WTC11 (cell line): ENCODE results near the gene MCF2L. TPM values are rescaled to one million over a fixed set of nuclear protein-coding genes. Genes with fewer than 3 reads are reported as not detected.

ENCODE experiments used
- ATAC-seq: fragments of 200-7000 bp; cut with Tn5 transposase; 2 replicates; pipeline ENCODE4 v1.10.0; 2021; ENCODE audit warnings: mild to moderate bottlenecking, moderate library complexity
- Bru-seq: library from RNA; stranded (reverse); fragments of 400-500 nt; gene quantifications from one replicate; lab custom pipeline; 2021; lab: Mats Ljungman, UMichigan
- CTCF ChIA-PET: fragments of 300-600 bp; sonication (Branson Sonifier 250); formaldehyde crosslinking; loops from one replicate; lab custom pipeline; 2021; ENCODE audit warnings: antibody characterized with exemption; lab: Charles Lee
- POLR2A ChIA-PET: fragments of 350-600 bp; sonication (Branson Sonifier 250); formaldehyde crosslinking; loops from one replicate; lab custom pipeline; 2021; ENCODE audit warnings: antibody characterized with exemption; lab: Charles Lee
- DNase-seq: peaks from one replicate; pipeline ENCODE4 v3.0.0; 2021; ENCODE audit warnings: low spot score
- H3K27ac Mint-ChIP-seq: 2 replicates; pipeline ENCODE4 v1.8.0; 2021; ENCODE audit warnings: mixed read lengths
- H3K27me3 Mint-ChIP-seq: 2 replicates; pipeline ENCODE4 v1.8.0; 2021; ENCODE audit warnings: low read depth, mild to moderate bottlenecking, moderate library complexity, mixed read lengths
- H3K36me3 Mint-ChIP-seq: 2 replicates; pipeline ENCODE4 v1.8.0; 2021; ENCODE audit warnings: mixed read lengths
- H3K4me1 Mint-ChIP-seq: 2 replicates; pipeline ENCODE4 v1.8.0; 2022; ENCODE audit warnings: mixed read lengths
- H3K4me3 Mint-ChIP-seq: 2 replicates; pipeline ENCODE4 v1.8.0; 2021; ENCODE audit warnings: mild to moderate bottlenecking, moderate library complexity, mixed read lengths
- H3K9me3 Mint-ChIP-seq: 2 replicates; pipeline ENCODE4 v1.8.0; 2021; ENCODE audit warnings: mixed read lengths
- ARID4B ChIP-seq: sonication (generic); formaldehyde crosslinking; IDR thresholded peaks from 2 replicates; pipeline ENCODE4 v1.8.0; 2023; ENCODE audit warnings: missing genetic modification reagents, mild to moderate bottlenecking, borderline replicate concordance
- ATF1 ChIP-seq: sonication (generic); formaldehyde crosslinking; IDR thresholded peaks from 2 replicates; pipeline ENCODE4 v1.8.1; 2023; ENCODE audit warnings: mild to moderate bottlenecking, moderate library complexity, missing genetic modification reagents
- ATF6 ChIP-seq: sonication (generic); formaldehyde crosslinking; IDR thresholded peaks from 2 replicates; pipeline ENCODE4 v1.8.1; 2023; ENCODE audit warnings: mild to moderate bottlenecking, missing genetic modification reagents
- CBFB ChIP-seq: sonication (generic); formaldehyde crosslinking; IDR thresholded peaks from 2 replicates; pipeline ENCODE4 v1.8.1; 2022; ENCODE audit warnings: mild to moderate bottlenecking, low read depth, missing genetic modification reagents
- CREM ChIP-seq: sonication (generic); formaldehyde crosslinking; IDR thresholded peaks from 2 replicates; pipeline ENCODE4 v1.8.1; 2022; ENCODE audit warnings: mild to moderate bottlenecking, missing genetic modification reagents, moderate library complexity
- ERG ChIP-seq: fragments of 250-450 bp; sonication (Bioruptor Pico); IDR thresholded peaks from 2 replicates; pipeline ENCODE4 v1.8.0; 2021; ENCODE audit warnings: mild to moderate bottlenecking
- ESRRA ChIP-seq: sonication (generic); formaldehyde crosslinking; IDR thresholded peaks from 2 replicates; pipeline ENCODE4 v1.8.1; 2022; ENCODE audit warnings: mild to moderate bottlenecking, missing genetic modification reagents, borderline replicate concordance
- GRHL2 ChIP-seq: fragments of 250-450 bp; sonication (Bioruptor Pico); IDR thresholded peaks from 2 replicates; pipeline ENCODE4 v1.8.0; 2022; ENCODE audit warnings: mild to moderate bottlenecking, moderate library complexity; ENCODE audit not compliant: insufficient replicate concordance, severe bottlenecking
- GTF2I ChIP-seq: fragments of 250-450 bp; sonication (Bioruptor Pico); conservative IDR thresholded peaks from 2 replicates; pipeline ENCODE4 v1.4.0; 2021; ENCODE audit warnings: mild to moderate bottlenecking
- JAZF1 ChIP-seq: fragments of 250-450 bp; sonication (Bioruptor Pico); IDR thresholded peaks from 2 replicates; pipeline ENCODE4 v1.9.0; 2021; ENCODE audit warnings: moderate library complexity, mild to moderate bottlenecking, inconsistent platforms
- KAT7 ChIP-seq: sonication (generic); formaldehyde crosslinking; IDR thresholded peaks from 2 replicates; pipeline ENCODE4 v1.8.1; 2023; ENCODE audit warnings: missing genetic modification reagents, mild to moderate bottlenecking, borderline replicate concordance
- ZNF138 ChIP-seq: sonication (generic); formaldehyde crosslinking; conservative IDR thresholded peaks from 2 replicates; pipeline ENCODE4 v1.8.1; 2022; ENCODE audit warnings: mild to moderate bottlenecking, moderate library complexity, missing genetic modification reagents
- ZNF671 ChIP-seq: fragments of 250-450 bp; sonication (Bioruptor Pico); IDR thresholded peaks from 2 replicates; pipeline ENCODE4 v1.8.0; 2021; ENCODE audit warnings: mild to moderate bottlenecking
- long read RNA-seq, 3 experiments: library from RNA in 1 of 3; library from capped mRNA in 1 of 3; library from polyadenylated mRNA in 1 of 3; unstranded in 2 of 3; stranded (forward) in 1 of 3; transcript quantifications; one replicate each; pipeline ENCODE4 v2.0.0, GENCODE V29; 2021
- total RNA-seq: library from RNA; stranded (reverse); gene quantifications from 3 replicates; pipeline ENCODE4 v1.2.3, GENCODE V29; 2021
- TF ChIP-seq, protein P1 (sequence below): sonication (generic); formaldehyde crosslinking; IDR thresholded peaks from 2 replicates; pipeline ENCODE4 v1.8.1; 2023; ENCODE audit warnings: mild to moderate bottlenecking, moderate library complexity, missing genetic modification reagents
- TF ChIP-seq, protein P2 (sequence below): sonication (generic); formaldehyde crosslinking; IDR thresholded peaks from 2 replicates; pipeline ENCODE4 v1.8.1; 2023; ENCODE audit warnings: mild to moderate bottlenecking, missing genetic modification reagents, moderate library complexity
- TF ChIP-seq, protein P3 (sequence below): sonication (generic); formaldehyde crosslinking; IDR thresholded peaks from 2 replicates; pipeline ENCODE4 v1.8.0; 2022; ENCODE audit warnings: mild to moderate bottlenecking, missing genetic modification reagents

The MCF2L gene, protein sequence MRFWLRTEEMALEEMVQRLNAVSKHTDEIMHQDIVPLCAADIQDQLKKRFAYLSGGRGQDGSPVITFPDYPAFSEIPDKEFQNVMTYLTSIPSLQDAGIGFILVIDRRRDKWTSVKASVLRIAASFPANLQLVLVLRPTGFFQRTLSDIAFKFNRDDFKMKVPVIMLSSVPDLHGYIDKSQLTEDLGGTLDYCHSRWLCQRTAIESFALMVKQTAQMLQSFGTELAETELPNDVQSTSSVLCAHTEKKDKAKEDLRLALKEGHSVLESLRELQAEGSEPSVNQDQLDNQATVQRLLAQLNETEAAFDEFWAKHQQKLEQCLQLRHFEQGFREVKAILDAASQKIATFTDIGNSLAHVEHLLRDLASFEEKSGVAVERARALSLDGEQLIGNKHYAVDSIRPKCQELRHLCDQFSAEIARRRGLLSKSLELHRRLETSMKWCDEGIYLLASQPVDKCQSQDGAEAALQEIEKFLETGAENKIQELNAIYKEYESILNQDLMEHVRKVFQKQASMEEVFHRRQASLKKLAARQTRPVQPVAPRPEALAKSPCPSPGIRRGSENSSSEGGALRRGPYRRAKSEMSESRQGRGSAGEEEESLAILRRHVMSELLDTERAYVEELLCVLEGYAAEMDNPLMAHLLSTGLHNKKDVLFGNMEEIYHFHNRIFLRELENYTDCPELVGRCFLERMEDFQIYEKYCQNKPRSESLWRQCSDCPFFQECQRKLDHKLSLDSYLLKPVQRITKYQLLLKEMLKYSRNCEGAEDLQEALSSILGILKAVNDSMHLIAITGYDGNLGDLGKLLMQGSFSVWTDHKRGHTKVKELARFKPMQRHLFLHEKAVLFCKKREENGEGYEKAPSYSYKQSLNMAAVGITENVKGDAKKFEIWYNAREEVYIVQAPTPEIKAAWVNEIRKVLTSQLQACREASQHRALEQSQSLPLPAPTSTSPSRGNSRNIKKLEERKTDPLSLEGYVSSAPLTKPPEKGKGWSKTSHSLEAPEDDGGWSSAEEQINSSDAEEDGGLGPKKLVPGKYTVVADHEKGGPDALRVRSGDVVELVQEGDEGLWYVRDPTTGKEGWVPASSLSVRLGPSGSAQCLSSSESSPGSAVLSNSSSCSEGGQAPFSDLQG
- total RNA-seq (34.8 to 35.4 TPM (median 34.9 TPM) in 3 replicates), Bru-seq, nascent RNA (percentile 53 among the genes with signal in this experiment)
- long read RNA-seq, experiment 1, partial matches to known transcripts: 25 of 61 reads
- long read RNA-seq, experiment 1, other reads (novel, unspliced or antisense): 28 of 61 reads
- long read RNA-seq, experiment 2, partial matches to known transcripts: 13 of 19 reads
- long read RNA-seq, experiment 2, other reads (novel, unspliced or antisense): 5 of 19 reads
- long read RNA-seq, experiment 3: 0 reads

DNA sequence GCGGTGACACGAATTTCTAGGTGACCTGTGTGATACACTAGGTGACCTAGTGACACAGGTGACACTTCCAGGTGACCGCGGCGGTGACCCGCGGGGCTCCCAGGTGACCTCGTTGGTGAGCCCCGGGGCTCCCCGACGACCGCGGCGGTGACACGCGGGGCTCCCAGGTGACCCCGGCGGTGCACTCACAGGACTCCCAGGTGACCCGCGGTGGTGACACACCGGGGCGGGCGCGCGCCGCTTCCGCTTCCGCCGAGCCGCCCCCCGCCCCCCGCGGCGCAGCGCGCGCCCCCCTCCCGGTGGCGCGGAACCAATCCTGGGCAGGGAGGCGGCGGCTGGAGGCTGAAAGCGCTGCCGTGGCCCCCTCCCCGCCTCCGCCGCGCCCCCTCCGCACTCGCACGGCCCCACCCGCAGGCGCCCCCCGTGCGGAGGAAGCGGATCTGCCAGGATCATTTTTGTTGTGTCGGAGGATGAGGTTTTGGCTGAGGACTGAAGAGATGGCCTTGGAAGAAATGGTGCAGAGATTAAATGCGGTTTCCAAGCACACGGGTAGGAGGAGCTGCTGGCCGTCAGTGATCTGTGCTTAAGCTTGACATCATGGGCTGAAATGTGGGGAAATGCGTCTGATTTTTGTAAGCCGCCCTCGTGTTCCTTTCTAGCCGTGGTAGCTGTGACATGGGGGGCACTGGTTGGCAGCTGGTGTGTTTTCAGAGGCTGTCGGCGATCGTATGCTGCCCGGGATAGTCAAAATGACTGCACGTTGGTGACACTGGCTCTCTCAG, at the start of gene MCF2L:
MCF2L (plus strand) TSS at position 305 of the 782 bp plus-strand sequence; CDS start at position 471, 166 bp downstream.
- Mint-ChIP-seq H3K4me3 (peak within 1 kb of the TSS; percentile 83), H3K27me3 (peaks cover 16% of the 10 kb centered on the region), H3K27ac (peak within 1 kb of the TSS; percentile 80), H3K4me1 (peaks cover 11% of the 10 kb centered on the region), H3K36me3 (no peaks in the 10 kb centered on the region; the same call in 1 of the 2 replicates), H3K9me3 (peaks cover 15% of the 10 kb centered on the region)
- ChIA-PET POLR2A (no interaction called here), CTCF (interaction anchor here (0.9 to 3.9 kb wide), 12 partner anchors 8 to 131 kb away, joined by 3 to 42 read pairs (median 5); no protein-coding TSS in a partner anchor)
- peak; percentile 62 for ATAC-seq
- DNase-seq: no peak
- no peak for TF ChIP-seq ZNF671 (CRISPR knock-in tag)
- 0 out of 2 replicates have a peak, but pooled peaks have one; percentile 15 for TF ChIP-seq CREM (CRISPR knock-in tag)
- TF ChIP-seq ARID4B (CRISPR knock-in tag): peak; percentile 4; the same call in 1 of the 2 replicates
- TF ChIP-seq, protein P1, sequence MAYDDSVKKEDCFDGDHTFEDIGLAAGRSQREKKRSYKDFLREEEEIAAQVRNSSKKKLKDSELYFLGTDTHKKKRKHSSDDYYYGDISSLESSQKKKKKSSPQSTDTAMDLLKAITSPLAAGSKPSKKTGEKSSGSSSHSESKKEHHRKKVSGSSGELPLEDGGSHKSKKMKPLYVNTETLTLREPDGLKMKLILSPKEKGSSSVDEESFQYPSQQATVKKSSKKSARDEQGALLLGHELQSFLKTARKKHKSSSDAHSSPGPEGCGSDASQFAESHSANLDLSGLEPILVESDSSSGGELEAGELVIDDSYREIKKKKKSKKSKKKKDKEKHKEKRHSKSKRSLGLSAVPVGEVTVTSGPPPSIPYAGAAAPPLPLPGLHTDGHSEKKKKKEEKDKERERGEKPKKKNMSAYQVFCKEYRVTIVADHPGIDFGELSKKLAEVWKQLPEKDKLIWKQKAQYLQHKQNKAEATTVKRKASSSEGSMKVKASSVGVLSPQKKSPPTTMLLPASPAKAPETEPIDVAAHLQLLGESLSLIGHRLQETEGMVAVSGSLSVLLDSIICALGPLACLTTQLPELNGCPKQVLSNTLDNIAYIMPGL (CRISPR knock-in tag): 0 out of 2 replicates have a peak, but pooled peaks have one; percentile 25
- 0 out of 2 replicates have a peak, but pooled peaks have one; percentile 47 for TF ChIP-seq ATF1 (CRISPR knock-in tag)
- TF ChIP-seq GRHL2: no peak
- no peak for TF ChIP-seq ESRRA (CRISPR knock-in tag)
- TF ChIP-seq, all 79 proteins: peak for 4

GRCh38 chr13:112923962-112924361, 45.1 kb upstream of the MCF2L start:
- ChIA-PET POLR2A (no interaction called here), CTCF (no interaction called here)
- no peak overlapping the region for H3K27ac Mint-ChIP-seq
- H3K27me3 Mint-ChIP-seq: no peaks in the 10 kb centered on the region
- no peak for ATAC-seq
- no peak for DNase-seq
- H3K9me3 Mint-ChIP-seq: peaks cover 20% of the 10 kb centered on the region
- peaks cover 14% of the 10 kb centered on the region for H3K4me1 Mint-ChIP-seq
- H3K4me3 Mint-ChIP-seq: no peak overlapping the region
- peaks cover 17% of the 10 kb centered on the region for H3K36me3 Mint-ChIP-seq
- TF ChIP-seq KAT7 (CRISPR knock-in tag): no peak
- no peak for TF ChIP-seq ATF6
- TF ChIP-seq, protein P2, sequence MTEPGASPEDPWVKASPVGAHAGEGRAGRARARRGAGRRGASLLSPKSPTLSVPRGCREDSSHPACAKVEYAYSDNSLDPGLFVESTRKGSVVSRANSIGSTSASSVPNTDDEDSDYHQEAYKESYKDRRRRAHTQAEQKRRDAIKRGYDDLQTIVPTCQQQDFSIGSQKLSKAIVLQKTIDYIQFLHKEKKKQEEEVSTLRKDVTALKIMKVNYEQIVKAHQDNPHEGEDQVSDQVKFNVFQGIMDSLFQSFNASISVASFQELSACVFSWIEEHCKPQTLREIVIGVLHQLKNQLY (CRISPR knock-in tag): no peak
- TF ChIP-seq ZNF138: no peak
- TF ChIP-seq, protein P3, sequence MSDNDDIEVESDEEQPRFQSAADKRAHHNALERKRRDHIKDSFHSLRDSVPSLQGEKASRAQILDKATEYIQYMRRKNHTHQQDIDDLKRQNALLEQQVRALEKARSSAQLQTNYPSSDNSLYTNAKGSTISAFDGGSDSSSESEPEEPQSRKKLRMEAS (CRISPR knock-in tag): no peak
- no peak for TF ChIP-seq JAZF1 (CRISPR knock-in tag)
- TF ChIP-seq ERG: no peak
- TF ChIP-seq GTF2I (CRISPR knock-in tag): no peak
- TF ChIP-seq CBFB (CRISPR knock-in tag): no peak
- TF ChIP-seq GRHL2: no peak
- no peak for TF ChIP-seq CREM (CRISPR knock-in tag)
